GM12891 (cell line): ENCODE results near the gene KCNIP4.

Experiments used
- PAX5 ChIP-seq: IDR thresholded peaks from 2 replicates; pipeline ENCODE4 v1.6.1; 2011; ENCODE audit warnings: low read length, moderate library complexity, mild to moderate bottlenecking; ENCODE audit not compliant: insufficient read depth, severe bottlenecking
- POLR2A ChIP-seq: IDR thresholded peaks from 2 replicates; pipeline ENCODE4 v1.6.1; 2011; ENCODE audit warnings: low read depth, low read length, control low read depth
- POLR2AphosphoS5 ChIP-seq: IDR thresholded peaks from 2 replicates; pipeline ENCODE4 v1.6.1; 2011; ENCODE audit warnings: low read depth, low read length, control low read depth
- POU2F2 ChIP-seq: IDR thresholded peaks from 2 replicates; pipeline ENCODE4 v1.6.1; 2011; ENCODE audit warnings: low read depth, mild to moderate bottlenecking, control low read depth, low read length, moderate library complexity
- TAF1 ChIP-seq: IDR thresholded peaks from 2 replicates; pipeline ENCODE4 v1.6.1; 2011; ENCODE audit warnings: low read depth, low read length, control low read depth

GRCh38 chr4:21678711-21679110 lies 269.9 kb downstream of the KCNIP4 start:
- TF ChIP-seq POLR2AphosphoS5 (no peak), TAF1 (no peak), POLR2A (no peak), POU2F2 (no peak), PAX5 (no peak)
